HG03097 (cell line): ENCODE data around the gene LRRC2.
"Not testable (repeated sequence)": the region's sequence is repeated elsewhere in the genome, so short reads cannot be mapped to it uniquely, and the experiment has no call there.

Source experiments
- ATAC-seq: cut with Tn5 transposase; IDR thresholded peaks from one replicate; pipeline ENCODE4 v1.9.1; 2021; ENCODE audit not compliant: unreplicated experiment, low FRiP score

The LRRC2 gene, protein sequence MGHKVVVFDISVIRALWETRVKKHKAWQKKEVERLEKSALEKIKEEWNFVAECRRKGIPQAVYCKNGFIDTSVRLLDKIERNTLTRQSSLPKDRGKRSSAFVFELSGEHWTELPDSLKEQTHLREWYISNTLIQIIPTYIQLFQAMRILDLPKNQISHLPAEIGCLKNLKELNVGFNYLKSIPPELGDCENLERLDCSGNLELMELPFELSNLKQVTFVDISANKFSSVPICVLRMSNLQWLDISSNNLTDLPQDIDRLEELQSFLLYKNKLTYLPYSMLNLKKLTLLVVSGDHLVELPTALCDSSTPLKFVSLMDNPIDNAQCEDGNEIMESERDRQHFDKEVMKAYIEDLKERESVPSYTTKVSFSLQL

DNA sequence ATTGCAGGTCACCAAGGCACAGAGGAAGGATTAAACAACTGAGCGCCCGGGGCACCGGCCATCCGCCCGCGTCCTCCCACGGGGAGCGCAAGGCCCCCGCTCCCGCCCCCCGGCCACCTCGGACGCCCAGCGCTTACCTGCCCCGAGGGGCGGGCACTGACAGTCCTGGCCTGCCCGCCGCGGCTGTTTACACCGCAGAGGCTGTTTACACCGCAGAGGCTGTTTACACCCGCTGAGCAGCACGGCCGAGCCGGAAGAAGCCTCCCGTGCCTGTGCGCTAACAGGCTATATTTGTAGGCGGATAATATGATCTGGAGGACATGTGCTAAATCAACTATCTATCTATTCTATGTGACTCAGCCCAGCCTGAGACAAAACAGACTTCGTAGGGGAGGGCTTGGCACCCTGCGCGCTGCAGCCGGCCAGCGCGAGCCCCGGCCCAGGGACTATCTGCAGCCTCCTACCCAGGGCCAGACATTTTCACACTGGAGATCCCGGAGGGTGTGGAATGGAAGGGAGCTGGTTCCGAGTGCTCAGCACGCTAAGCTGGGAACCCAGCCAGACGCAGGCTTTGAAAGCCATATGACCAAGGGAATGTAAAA is at the start of gene LRRC2:
LRRC2 (minus strand) TSS at position 263 of the 602 bp plus-strand sequence. CDS start 14,711 bp downstream, outside the sequence.
- ATAC-seq, result no peak

- no peak for ATAC-seq
These were observed 49.1 kb upstream of the LRRC2 start for GRCh38 chr3:46615050-46615775.

DNA sequence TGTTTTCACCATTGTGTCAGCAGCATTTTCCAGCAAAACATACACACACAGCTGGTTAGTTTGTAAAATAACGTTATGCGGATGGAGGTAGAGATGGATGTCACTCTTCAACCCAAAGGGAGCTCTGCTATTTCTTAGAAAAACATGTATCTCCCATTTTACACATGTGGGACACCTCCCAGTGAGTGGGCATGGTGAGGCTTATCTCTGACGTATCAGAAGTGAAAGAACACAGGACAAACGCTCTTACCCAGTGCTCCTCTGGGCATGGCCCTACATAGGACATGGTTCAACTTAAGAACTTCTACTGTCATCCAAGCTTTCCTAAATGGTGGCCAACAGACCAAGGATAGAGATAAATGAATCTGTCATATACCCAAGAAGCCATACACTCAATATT is 48.3 kb upstream of the LRRC2 start:
- ATAC-seq, result no peak

GRCh38 chr3:46613313-46614005 is 47.4 kb upstream of the LRRC2 start:
- no peak for ATAC-seq

GRCh38 chr3:46612324-46612723 is 46.2 kb upstream of the LRRC2 start, which contains the start of gene FAM240A:
Gene FAM240A (plus strand): TSS chr3:46612525. CDS start chr3:46612684, 159 bp downstream.
- no peak for ATAC-seq

- no peak for ATAC-seq
These were observed 44.0 kb upstream of the LRRC2 start for GRCh38 chr3:46609944-46610722.

- ATAC-seq, result no peak
These were observed 43.2 kb upstream of the LRRC2 start for GRCh38 chr3:46609212-46609721.

- ATAC-seq, result no peak
These were observed 41.5 kb upstream of the LRRC2 start for GRCh38 chr3:46607603-46608028.

GRCh38 chr3:46604127-46604526 is 38.0 kb upstream of the LRRC2 start:
- ATAC-seq, result no peak

DNA sequence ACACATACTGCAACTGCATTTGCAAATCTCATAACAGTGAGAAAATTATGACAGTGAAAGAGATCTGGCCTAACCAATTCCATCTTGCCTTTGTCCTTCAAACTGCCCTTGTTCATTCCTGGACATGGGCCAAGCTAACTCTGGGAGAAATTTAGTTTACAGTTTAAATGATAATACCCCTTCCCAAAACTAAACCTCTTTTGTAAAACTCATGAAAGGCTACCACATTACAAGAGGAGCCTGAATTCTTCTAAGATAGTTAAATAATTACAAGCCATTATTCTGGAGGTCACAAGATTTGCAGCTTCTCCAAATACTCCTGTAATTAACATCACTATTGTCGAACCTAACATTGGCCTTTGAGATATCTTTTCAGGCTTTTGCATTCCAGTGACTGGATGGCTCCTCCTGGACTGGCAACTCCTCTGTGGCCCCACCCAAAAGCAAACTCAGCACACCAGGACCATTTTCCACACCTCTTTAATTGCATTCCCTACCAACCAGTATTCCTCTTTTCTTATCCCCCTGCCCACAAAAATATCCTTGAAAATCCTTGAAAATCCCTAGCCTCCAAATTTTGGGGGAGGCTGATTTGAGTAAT is 37.4 kb upstream of the LRRC2 start:
- no peak for ATAC-seq

DNA sequence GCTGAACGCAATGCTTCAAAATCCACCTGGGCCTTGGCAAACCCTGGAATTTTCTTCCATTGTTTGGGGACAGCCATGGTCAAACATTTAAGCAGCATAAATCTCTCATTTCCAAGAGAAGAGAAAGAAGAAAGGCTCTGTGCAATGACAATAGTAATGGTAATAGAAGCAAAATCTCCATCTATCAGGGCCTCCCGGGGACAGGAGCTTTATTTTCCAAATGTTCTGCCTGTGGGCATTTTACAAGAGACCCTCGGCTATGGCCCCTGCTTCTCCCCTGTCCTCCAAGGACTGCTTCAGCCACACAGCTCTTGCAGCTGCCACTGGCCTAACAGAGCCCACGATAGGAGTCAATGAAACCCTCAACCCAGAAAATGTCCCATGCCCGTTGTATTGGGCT is 33.5 kb upstream of the LRRC2 start:
- ATAC-seq, result no peak

DNA sequence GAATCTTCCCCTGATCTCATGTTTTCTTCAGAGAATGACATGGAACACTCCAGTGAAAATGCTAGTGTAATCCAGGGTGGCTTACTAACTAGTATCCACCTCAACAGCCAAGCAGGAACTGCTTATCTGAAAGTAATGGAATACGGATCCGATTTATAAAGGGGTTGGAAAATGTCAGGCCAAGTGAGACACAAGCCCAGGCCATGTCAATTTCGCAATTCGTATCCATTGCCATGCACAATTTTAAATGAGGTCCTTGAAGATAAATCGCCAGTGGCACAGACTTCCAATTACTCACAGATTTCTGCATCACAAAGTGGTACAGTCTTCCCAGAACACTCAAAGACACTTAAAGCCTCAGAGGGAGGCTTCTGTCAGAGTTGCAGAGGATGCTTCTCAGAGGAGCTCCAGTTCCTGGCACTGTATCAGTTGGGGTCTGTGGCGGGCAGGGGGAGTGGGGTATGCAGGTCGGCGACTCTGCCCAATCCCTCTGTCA is 29.8 kb upstream of the LRRC2 start:
- no peak for ATAC-seq

GRCh38 chr3:46594723-46595122 is 28.6 kb upstream of the LRRC2 start:
- no peak for ATAC-seq

- ATAC-seq, result no peak
These were observed 27.9 kb upstream of the LRRC2 start for GRCh38 chr3:46593979-46594378.

- ATAC-seq, result no peak
These were observed 27.3 kb upstream of the LRRC2 start for GRCh38 chr3:46593274-46593862.

DNA sequence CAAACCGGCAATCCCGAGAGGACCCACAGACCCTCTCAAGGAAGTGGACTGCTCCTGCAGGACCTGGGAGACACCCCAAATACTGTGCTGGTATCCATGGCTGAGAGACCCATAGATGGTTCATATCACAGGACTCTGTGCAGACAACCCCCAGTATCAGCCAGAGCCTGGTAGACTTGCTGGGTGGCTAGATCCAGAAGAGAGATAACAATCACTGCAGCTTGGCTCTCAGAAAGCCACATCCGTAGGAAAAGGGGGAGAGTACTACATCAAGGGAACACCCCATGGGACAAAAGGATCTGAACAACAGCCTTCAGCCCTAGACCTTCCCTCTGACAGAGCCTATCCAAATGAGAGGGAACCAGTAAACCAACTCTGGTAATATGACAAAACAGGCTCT is 21.2 kb upstream of the LRRC2 start:
- not testable (repeated sequence) for ATAC-seq

GRCh38 chr3:46586738-46587246 is 20.7 kb upstream of the LRRC2 start:
- no peak for ATAC-seq

- ATAC-seq, result no peak
These were observed 19.9 kb upstream of the LRRC2 start for GRCh38 chr3:46585799-46586693.
